HG03175 (cell line): Measurements from ENCODE around the gene WRAP73.

ENCODE experiments used
- ATAC-seq: cut with Tn5 transposase; IDR thresholded peaks from one replicate; pipeline ENCODE4 v1.9.1; 2021; ENCODE audit warnings: mild to moderate bottlenecking, moderate library complexity; ENCODE audit not compliant: unreplicated experiment

Gene WRAP73

GRCh38 chr1:3683197-3683596 lies 33.3 kb upstream of the WRAP73 start:
- ATAC-seq = no peak

DNA sequence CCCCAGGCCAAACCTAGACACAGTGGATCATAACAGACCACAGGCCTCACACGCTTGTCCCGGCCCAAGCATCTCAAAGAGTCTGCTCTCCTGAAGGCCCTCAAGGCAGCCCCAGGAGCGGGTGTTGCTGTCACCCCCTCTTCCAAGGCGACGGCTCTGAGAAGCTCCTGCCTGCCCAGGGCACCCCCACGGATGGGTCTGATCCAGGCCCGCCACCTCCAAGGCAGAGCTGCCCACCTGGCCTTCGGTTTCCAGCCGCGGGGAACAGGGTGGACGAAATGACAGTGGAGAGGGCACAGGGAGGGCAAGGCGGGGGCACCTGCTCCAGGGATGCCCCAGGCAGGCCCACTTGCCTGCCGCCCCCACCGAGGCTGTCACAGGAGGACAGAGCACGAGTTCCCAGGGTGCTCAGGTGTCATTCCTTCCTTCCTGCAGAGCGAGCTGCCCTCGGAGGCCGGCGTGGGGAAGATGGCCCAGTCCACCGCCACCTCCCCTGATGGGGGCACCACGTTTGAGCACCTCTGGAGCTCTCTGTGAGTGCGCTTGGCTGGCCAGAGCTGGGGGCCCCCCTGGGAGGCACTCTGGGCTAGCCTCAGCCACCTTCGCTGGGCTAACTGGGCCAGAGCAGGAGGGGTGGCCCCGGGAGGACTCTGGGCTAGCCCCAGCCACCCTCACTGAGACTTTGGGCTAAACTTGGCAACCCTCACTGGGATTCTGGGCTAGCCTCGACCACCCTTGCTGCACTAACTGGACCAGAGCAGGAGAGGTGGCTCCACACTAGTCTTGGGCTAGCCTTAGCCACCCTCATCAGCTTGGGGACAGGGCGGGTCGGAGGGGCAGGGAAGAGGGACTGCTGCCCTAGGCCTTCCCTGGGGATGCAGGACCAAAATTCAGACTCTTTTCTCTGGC lies 32.2 kb upstream of the WRAP73 start:
- no peak for ATAC-seq

- ATAC-seq = no peak
Observed at GRCh38 chr1:3681231-3681897, 31.5 kb upstream of the WRAP73 start.

DNA sequence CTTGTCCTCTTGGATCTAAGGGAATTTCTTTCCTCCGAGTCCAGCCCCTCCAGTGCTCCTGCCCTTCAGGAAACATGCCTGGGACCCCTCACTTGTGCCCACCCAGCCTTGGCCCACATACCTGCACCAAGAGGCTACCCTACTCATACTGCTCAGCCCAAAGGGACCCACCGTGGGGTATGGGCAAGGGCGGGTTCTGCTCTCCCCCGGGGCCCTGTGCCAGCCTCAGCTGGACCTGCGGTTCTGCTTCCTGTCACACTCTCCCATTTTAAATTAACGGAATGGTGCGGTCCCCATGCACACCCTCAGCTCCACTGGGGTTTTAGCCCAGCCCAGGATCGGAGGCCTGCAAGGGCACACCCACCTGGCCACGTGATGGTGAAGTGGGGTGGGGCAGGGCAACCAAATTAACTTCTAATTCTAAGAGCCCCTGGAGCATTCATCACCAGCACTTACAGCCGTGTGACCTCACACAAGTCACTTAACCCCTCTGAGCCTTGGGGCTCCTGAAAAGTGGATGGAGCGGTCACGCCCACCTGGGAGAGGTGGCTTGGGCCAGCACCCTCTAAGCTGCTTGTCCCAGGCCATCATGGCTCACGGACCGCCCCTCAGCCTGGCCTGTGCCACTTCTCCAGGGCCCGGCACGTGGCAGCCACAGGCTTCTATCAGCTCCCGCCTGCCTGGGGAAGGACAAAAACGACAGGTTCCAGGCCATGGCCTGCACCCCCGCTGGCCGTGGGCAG lies 30.8 kb upstream of the WRAP73 start:
- ATAC-seq = no peak

DNA sequence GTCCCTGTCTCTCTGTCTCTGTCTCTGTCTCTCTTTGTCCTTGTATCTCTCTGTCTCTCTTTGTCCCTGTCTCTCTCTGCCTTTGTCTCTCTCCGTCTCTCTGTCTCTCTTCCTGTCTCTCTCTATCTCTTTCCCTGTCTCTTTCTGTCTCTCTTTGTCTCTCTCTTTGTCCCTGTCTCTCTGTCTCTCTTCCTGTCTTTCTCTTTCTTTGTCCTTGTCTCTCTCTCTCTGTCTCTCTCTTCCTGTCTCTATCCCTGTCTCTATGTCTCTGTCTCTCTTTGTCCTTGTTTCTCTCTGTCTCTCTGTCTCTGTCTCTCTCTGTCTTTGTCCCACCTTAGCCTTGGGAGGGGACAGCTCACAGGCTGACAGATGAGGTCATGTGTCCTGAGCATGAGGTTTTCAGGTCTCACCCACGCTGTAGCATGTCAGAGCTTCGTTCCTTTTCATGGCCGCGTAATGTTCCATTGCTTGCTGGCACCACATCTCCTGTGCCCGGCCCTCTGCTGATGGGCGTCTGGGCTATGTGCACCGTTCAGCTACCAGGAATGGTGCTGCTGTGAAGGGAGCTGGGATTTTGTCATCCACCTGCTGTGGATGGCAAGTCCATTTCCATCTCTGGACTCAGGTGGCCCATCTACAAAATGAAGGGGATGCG lies 30.0 kb upstream of the WRAP73 start:
- no peak for ATAC-seq

DNA sequence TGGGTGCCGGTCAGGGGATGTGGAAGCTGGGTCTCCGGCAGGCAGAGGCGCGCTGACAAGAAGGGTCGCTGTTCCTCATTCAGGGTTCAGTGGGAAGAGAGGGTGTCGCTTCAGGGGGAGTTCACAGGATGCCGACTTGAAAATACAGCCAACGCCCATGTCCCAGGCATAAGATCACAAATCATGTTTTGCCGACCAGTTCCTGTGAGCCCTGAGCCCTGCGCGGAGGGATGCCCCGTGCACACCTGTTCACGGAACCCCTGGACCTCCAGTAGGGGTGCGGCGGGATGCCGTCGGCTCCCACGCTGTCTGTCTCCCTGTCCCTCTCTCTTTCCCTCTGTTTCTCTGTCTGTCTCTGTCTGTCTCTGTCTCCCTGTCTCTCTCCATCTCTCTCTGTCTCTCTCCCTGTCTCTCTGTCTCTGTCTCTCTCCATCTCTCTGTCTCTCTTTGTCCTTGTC lies 29.2 kb upstream of the WRAP73 start:
- ATAC-seq = no peak

GRCh38 chr1:3678361-3679097 lies 28.6 kb upstream of the WRAP73 start:
- ATAC-seq = no peak

DNA sequence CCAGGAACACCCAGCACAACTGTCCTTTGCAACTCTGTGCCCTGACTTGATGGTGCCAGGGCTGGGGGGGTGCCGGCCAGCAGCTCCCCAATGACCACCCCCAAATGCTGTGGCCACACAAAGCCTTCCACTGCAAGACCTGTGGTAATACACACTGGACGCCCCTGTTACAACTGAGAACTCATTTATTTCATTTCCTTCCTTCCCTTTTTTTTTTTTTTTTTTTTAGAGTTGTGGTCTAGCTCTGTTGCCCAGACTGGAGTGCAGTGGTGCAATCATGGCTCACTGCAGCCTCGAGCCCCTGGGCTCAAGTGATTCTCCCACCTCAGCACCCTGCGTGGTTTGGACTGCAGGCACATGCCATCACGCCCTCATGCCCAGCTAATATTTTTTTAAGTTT lies 27.6 kb upstream of the WRAP73 start:
- peak; percentile 6 for ATAC-seq

- ATAC-seq = peak; percentile 74
Observed at GRCh38 chr1:3676581-3677470, 26.9 kb upstream of the WRAP73 start.

- ATAC-seq = no peak
Observed at GRCh38 chr1:3675436-3675835, 25.5 kb upstream of the WRAP73 start.

DNA sequence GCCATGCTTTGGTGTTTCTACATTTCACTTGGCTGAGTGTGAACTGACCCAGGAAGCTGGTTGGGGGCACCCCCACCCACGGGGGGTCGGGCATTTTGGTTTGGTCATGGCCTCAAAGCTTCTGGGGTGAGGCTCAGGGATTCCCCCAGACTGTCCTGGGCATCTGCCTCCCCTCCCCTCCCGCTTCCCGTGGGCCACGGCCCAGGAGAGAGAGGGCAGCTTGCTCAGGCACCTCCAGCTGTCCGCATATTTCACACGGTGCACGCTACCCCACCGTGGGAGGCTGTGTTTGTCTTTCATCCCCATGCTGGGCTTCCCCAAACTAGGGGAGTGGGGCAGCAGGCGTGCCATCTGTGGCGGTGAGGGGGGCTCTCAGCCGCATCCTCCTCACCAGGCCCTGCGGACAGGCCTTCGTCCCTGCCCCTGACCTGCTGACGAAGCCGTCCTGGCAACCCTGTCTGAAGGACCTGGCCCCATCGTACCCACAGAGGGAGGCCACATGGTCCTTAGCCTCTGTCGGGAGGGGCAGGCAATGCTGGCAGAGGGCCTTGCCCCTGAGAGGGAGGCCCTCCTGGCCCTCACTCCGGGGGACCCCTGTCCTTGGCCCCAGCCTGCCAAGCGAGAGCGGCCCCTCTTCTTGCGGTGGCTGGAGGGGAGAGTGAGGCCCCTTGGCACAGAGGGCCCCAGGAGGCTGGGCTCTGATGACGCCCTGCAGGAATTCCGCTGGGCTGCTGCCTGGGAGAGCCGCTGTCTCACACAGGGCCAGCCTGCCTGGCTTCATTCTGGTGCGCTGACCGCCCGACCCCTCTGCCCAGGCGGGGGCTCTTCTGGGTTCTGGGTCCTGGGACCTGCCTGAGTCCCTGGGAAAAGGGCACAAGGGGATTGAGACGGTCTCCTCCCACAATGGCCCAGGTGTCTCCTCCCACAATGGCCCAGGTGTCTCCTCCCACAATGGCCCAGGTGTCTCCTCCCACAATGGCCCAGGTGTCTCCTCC lies 24.5 kb upstream of the WRAP73 start:
- ATAC-seq = no peak

- ATAC-seq = peak; percentile 19
Observed at GRCh38 chr1:3673381-3674099, 23.6 kb upstream of the WRAP73 start.

DNA sequence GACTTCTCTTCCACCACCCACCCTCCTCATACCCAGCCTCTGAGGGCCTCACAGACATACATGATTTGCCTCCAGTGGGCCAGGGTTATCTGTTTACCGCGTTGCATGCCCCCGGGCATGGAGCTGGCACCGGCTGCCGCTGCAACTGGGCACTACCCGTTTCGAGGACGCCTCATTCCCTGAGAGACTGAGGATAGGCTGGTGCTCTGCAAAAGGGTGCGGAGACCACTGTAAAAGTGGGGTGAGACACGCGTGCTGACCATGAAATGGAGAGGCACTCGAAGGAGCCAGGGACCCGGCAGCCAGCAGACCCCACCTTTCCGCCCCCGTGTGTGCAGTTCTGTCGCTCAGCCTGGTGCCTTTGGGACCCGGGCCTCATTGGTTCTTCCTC lies 23.1 kb upstream of the WRAP73 start:
- no peak for ATAC-seq

- no peak for ATAC-seq
Observed at GRCh38 chr1:3672231-3672970, 22.5 kb upstream of the WRAP73 start.

- ATAC-seq = no peak
Observed at GRCh38 chr1:3671371-3672180, 21.7 kb upstream of the WRAP73 start.

- no peak for ATAC-seq
Observed at GRCh38 chr1:3670823-3671265, 20.9 kb upstream of the WRAP73 start.
